Transverse colon (tissue), 4 donors: ENCODE results near the gene WDR86. TPM values are rescaled to one million over a fixed set of nuclear protein-coding genes. Genes with fewer than 3 reads are reported as not detected.

Experiments
- DNase-seq: peaks from one replicate; pipeline ENCODE4 v3.0.0-alpha.2; 2019
- H3K27ac ChIP-seq, 4 donors: fragments of 200-600 bp; sonication (generic); 2 replicates each; pipeline ENCODE4 v1.5.1; 2016 to 2018; ENCODE audit warnings: inconsistent platforms in 4 of 4
- H3K27me3 ChIP-seq: fragments of 200-600 bp; sonication (generic); 2 replicates; pipeline ENCODE4 v1.5.1; 2017; ENCODE audit warnings: inconsistent platforms
- H3K36me3 ChIP-seq, 4 donors: fragments of 200-600 bp; sonication (generic); 2 replicates each; pipeline ENCODE4 v1.5.1; 2017 to 2019; ENCODE audit warnings: inconsistent platforms in 4 of 4
- H3K4me1 ChIP-seq, 4 donors: fragments of 200-600 bp; sonication (generic); 2 replicates each; pipeline ENCODE4 v1.5.1; 2017 to 2020; ENCODE audit warnings: inconsistent platforms in 4 of 4
- H3K4me3 ChIP-seq, 4 donors: fragments of 200-600 bp; sonication (generic); 1 replicate in 1 of 4; 2 replicates in 3 of 4; pipeline versions ENCODE4 v1.5.1 to v1.6.1; 2017 to 2019; ENCODE audit warnings: inconsistent platforms in 4 of 4
- H3K9me3 ChIP-seq, 2 donors: fragments of 200-600 bp; sonication (generic); 2 replicates each; pipeline ENCODE4 v1.5.1; 2017 to 2019; ENCODE audit warnings: inconsistent platforms in 2 of 2
- EP300 ChIP-seq: sonication (generic); formaldehyde crosslinking; IDR thresholded peaks from one replicate; pipeline ENCODE4 v1.6.1; 2017; ENCODE audit warnings: antibody characterized with exemption, low read depth
- POLR2A ChIP-seq: fragments of 450-650 bp; IDR thresholded peaks from one replicate; pipeline ENCODE4 v1.6.1; 2016; ENCODE audit warnings: antibody characterized with exemption, mild to moderate bottlenecking, moderate library complexity
- POLR2AphosphoS5 ChIP-seq, 3 donors: sonication (generic); formaldehyde crosslinking; IDR thresholded peaks; one replicate each; pipeline ENCODE4 v1.6.1; 2016; ENCODE audit warnings: antibody characterized with exemption in 3 of 3
- WGBS, 2 donors: methylation state at CpG; one replicate each; pipeline ENCODE4 v1.1.5; 2018; ENCODE audit warnings: low coverage in 1 of 2; 5-methylcytosine and 5-hydroxymethylcytosine counted together
- in situ Hi-C, 4 donors: fragments of 200-750 bp; cut with MboI; loops; one replicate each; pipeline versions ENCODE4 v1.15.0 to v1.15.1; 2017; ENCODE audit warnings: low sequenced_read_pairs in 3 of 4, low pct_ligation_motif_present in 1 of 4, low pct_unique_long_range_greater_than_20kb in 1 of 4
- intact Hi-C: fragments of 100-400 bp; cut with DNase I; formaldehyde crosslinking; loops from one replicate; pipeline ENCODE4 v1.15.1; 2023; ENCODE audit warnings: low total_unique reads
- total RNA-seq, 4 donors: library from RNA; depleted of rRNA; stranded (reverse); fragments of >200 nt; gene quantifications; one replicate each; pipeline ENCODE4 v1.1.0, GENCODE V29; 2016
- TF ChIP-seq, protein P1 (sequence below), 5 experiments: fragments of 200-600 bp in 3 of 5; fragments of 450-650 bp in 2 of 5; sonication (generic) in 3 of 5; IDR thresholded peaks; 1 replicate in 2 of 5; 2 replicates in 3 of 5; pipeline ENCODE4 v1.5.1; 2016 to 2017; ENCODE audit warnings: antibody characterized with exemption in 5 of 5, inconsistent platforms in 3 of 5, mild to moderate bottlenecking in 2 of 5, moderate library complexity in 1 of 5

WDR86 gene
- total RNA-seq, 4 donors from 2014 or later: 2.8 to 33.3 (median 7.1) TPM

DNA sequence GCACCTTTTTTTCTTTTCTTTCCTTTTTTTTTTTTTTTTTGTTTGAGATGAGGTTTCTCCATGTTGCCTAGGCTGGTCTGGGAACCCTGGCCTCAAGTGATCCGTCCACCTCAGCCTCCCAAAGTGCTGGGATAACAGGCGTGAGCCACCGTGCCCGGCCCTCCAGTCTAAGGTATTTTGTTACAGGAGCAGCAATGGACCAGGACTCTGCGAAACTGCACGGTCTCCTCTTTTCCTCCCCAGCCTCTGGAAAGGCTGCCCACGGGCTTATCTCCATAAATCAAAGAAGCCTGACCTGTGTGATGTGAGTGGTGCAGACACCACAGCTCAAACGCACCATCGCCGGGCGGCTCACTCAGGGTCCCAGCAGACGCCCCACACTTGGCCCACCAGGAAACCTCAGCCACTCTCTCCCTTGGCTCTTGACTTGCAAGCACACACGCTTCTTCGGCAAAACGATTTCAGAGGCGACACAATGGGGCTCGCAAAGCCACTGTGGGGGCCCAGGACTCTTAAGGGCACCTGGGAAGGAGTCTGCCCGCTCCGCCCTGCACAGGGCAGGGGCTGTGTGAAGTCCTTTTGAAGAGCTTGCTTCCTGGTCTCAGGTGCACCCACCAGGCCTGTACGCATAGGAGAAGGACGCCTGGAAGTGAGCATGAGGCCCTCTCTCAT is 20.6 kb downstream of the WDR86 start:
- DNase-seq: no peak
- intact Hi-C loops: no loop called here
- Histone ChIP-seq H3K27ac (no peak overlapping the region), H3K36me3 (no peaks in the 10 kb centered on the region), H3K4me3 (no peak overlapping the region), H3K27me3 (no peaks in the 10 kb centered on the region), H3K4me1 (no peaks in the 10 kb centered on the region), H3K9me3 (no peaks in the 10 kb centered on the region)
- TF ChIP-seq EP300 (no peak), POLR2A (no peak), POLR2AphosphoS5 (IDR thresholded peaks at IDR 0.05) (no peak)
- TF ChIP-seq, protein P1, sequence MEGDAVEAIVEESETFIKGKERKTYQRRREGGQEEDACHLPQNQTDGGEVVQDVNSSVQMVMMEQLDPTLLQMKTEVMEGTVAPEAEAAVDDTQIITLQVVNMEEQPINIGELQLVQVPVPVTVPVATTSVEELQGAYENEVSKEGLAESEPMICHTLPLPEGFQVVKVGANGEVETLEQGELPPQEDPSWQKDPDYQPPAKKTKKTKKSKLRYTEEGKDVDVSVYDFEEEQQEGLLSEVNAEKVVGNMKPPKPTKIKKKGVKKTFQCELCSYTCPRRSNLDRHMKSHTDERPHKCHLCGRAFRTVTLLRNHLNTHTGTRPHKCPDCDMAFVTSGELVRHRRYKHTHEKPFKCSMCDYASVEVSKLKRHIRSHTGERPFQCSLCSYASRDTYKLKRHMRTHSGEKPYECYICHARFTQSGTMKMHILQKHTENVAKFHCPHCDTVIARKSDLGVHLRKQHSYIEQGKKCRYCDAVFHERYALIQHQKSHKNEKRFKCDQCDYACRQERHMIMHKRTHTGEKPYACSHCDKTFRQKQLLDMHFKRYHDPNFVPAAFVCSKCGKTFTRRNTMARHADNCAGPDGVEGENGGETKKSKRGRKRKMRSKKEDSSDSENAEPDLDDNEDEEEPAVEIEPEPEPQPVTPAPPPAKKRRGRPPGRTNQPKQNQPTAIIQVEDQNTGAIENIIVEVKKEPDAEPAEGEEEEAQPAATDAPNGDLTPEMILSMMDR (IDR thresholded peaks at IDR 0.05): no peak
- in situ Hi-C loops: no loop called here
- 93% methylated on average over 21 of the region's 21 CpGs; no CpG with 5 or more reads in 1 of the 2 donors for WGBS, 2 donors

DNA sequence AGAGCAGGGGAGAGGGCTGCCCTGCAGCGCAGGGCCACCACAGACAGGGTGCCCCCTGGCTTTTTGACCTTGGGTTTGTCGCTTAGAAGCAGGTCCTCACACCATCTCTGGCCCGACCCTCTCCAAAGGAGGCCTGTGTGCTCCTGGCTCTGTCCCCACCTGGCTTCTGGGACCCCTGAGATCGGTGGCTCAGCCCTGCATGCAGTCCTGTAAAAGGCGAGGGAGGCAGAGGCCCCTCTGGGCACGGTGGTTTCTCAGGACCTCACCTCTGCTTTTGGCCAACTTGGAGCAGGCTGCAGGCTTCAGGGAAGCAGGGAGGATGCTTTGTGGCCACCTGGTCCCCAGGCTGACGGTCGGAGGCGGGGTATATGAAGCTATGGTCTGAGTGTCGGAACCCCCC is 21.4 kb downstream of the WDR86 start:
- no peaks in the 10 kb centered on the region for H3K4me1 ChIP-seq
- no peaks in the 10 kb centered on the region for H3K36me3 ChIP-seq
- no peak overlapping the region for H3K27ac ChIP-seq
- TF ChIP-seq POLR2AphosphoS5 (IDR thresholded peaks at IDR 0.05): no peak
- TF ChIP-seq, protein P1 (IDR thresholded peaks at IDR 0.05): no peak
- TF ChIP-seq POLR2A: no peak
- no peak for TF ChIP-seq EP300
- no peaks in the 10 kb centered on the region for H3K9me3 ChIP-seq
- DNase-seq: no peak
- 88% methylated on average over 10 of the region's 10 CpGs; no CpG with 5 or more reads in 1 of the 2 donors for WGBS, 2 donors
- in situ Hi-C loops: no loop called here
- intact Hi-C loops: no loop called here
- no peak overlapping the region for H3K4me3 ChIP-seq
- peaks cover 3% of the 10 kb centered on the region for H3K27me3 ChIP-seq

DNA sequence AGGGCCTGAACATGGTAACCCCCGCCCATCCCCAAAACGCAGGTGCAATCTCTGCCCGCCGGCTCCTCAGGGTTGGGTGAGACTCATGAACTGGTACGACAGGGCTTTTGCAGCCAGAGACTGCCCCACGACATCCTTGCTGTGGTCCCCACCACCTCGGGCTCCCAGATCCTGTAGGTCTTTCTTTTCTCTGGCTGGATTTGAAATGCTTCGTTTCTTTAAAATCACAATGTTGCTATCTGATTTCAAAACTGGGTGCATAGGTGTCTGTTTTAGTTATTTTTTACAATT is 21.9 kb downstream of the WDR86 start:
- peaks cover 8% of the 10 kb centered on the region for H3K27me3 ChIP-seq
- H3K4me3 ChIP-seq: no peak overlapping the region
- no peaks in the 10 kb centered on the region for H3K9me3 ChIP-seq
- intact Hi-C loops (no loop called here), in situ Hi-C loops (no loop called here)
- TF ChIP-seq, protein P1 (IDR thresholded peaks at IDR 0.05): no peak
- TF ChIP-seq EP300: no peak
- no peak for TF ChIP-seq POLR2A
- TF ChIP-seq POLR2AphosphoS5 (IDR thresholded peaks at IDR 0.05): no peak
- no peaks in the 10 kb centered on the region for H3K36me3 ChIP-seq
- H3K4me1 ChIP-seq: no peaks in the 10 kb centered on the region
- no peak overlapping the region for H3K27ac ChIP-seq
- DNase-seq: no peak
- WGBS, 2 donors: 82 to 85% methylated on average over 4 to 8 of the region's 8 CpGs

DNA sequence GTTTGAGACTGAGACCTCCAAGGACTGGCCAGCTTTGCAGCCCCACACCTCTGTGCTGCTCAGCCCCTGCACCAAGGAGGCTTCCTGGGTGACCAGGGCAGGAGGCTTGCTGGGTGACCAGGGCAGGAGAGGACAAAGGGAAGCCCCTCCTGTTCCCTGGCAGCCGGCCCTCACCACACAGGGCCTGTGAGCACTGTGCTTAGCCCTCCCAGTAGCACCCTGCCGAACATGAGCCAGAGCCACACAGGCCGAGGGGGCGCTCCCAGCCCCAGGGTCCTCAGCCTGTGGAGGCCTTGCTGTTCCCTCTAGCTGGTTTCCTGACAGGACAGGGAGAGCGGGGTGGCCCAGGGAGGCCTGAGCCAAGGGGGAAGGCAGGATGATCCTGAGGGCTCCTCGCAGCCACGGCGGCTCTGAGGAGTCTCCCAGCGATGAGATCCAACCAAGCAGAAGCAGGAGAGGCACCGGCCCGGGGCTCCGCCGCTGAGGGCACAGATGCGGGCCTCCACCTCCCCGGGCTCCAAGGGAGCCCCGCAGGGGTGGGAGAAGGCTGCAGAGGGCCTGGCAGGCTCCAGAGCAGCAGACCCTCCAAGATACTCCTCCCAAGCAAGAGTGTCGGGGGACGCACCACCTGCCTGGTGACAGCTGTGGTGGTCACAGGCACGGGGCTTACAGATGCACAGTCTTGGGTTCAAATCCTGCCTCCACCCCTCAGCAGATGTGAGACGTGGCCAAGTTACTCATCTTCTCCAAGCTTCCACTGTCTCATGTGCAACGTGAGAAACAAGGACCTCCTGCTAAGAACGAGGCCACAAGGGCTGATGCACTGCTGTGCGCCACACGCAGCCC is 22.5 kb downstream of the WDR86 start:
- H3K36me3 ChIP-seq: no peaks in the 10 kb centered on the region
- WGBS, 2 donors: 83% methylated on average over 23 of the region's 24 CpGs; no CpG with 5 or more reads in 1 of the 2 donors
- intact Hi-C loops (no loop called here), in situ Hi-C loops (no loop called here)
- TF ChIP-seq, protein P1 (IDR thresholded peaks at IDR 0.05): no peak
- TF ChIP-seq POLR2AphosphoS5 (IDR thresholded peaks at IDR 0.05) (no peak), EP300 (no peak), POLR2A (no peak)
- no peak for DNase-seq
- no peak overlapping the region for H3K27ac ChIP-seq
- no peaks in the 10 kb centered on the region for H3K9me3 ChIP-seq
- peaks cover 0 to under 1% (median 0%) of the 10 kb centered on the region in 4 donors for H3K4me1 ChIP-seq
- no peak overlapping the region for H3K4me3 ChIP-seq
- H3K27me3 ChIP-seq: peaks cover 14% of the 10 kb centered on the region
